Muscle layer of colon (tissue), 2 donors: Measurements from ENCODE around the gene RRAS2.

Experiments
- H3K27ac ChIP-seq: one replicate; pipeline ENCODE4 v1.7.0; 2013; ENCODE audit warnings: low read depth, mild to moderate bottlenecking, low read length, moderate library complexity
- H3K27me3 ChIP-seq, 2 donors: one replicate each; pipeline ENCODE4 v1.7.0; 2013; ENCODE audit warnings: low read length in 2 of 2, mild to moderate bottlenecking in 2 of 2; ENCODE audit not compliant: insufficient read depth in 2 of 2, control insufficient read depth in 1 of 2
- H3K36me3 ChIP-seq: one replicate; pipeline ENCODE4 v1.7.0; 2013; ENCODE audit warnings: mild to moderate bottlenecking, low read length; ENCODE audit not compliant: insufficient read depth
- H3K4me1 ChIP-seq: one replicate; pipeline ENCODE4 v1.7.0; 2013; ENCODE audit warnings: mild to moderate bottlenecking, low read length; ENCODE audit not compliant: insufficient read depth
- H3K4me3 ChIP-seq, 2 donors: one replicate each; pipeline ENCODE4 v1.7.0; 2013; ENCODE audit warnings: low read length in 2 of 2, low read depth in 1 of 2, mild to moderate bottlenecking in 1 of 2, moderate library complexity in 1 of 2
- H3K9ac ChIP-seq: one replicate; pipeline ENCODE4 v1.7.0; 2013; ENCODE audit warnings: low read length
- H3K9me3 ChIP-seq: one replicate; pipeline ENCODE4 v1.7.0; 2013; ENCODE audit warnings: mild to moderate bottlenecking, low read length
- donor health status: abdominal sarcoma.
- donor health status: Adenocarcinoma of cecum.

Gene RRAS2

GRCh38 chr11:14230407-14230806, 128.6 kb downstream of the RRAS2 start:
- Histone ChIP-seq H3K9me3 (no peaks in the 10 kb centered on the region), H3K4me1 (no peaks in the 10 kb centered on the region), H3K27me3 (no peaks in the 10 kb centered on the region), H3K9ac (no peak overlapping the region), H3K36me3 (no peaks in the 10 kb centered on the region), H3K27ac (no peak overlapping the region), H3K4me3 (no peak overlapping the region)

GRCh38 chr11:14229472-14229871, 129.5 kb downstream of the RRAS2 start:
- Histone ChIP-seq H3K27ac (no peak overlapping the region), H3K9ac (no peak overlapping the region)

GRCh38 chr11:14228356-14228755, 130.6 kb downstream of the RRAS2 start:
- Histone ChIP-seq H3K27me3 (no peaks in the 10 kb centered on the region), H3K4me3 (no peak overlapping the region), H3K9me3 (no peaks in the 10 kb centered on the region), H3K27ac (no peak overlapping the region), H3K36me3 (no peaks in the 10 kb centered on the region), H3K9ac (no peak overlapping the region), H3K4me1 (no peaks in the 10 kb centered on the region)

More at GRCh38 chr11:14229472-14229871, 129.5 kb downstream of the RRAS2 start:
- H3K27me3 ChIP-seq: no peaks in the 10 kb centered on the region
- H3K4me3 ChIP-seq: no peak overlapping the region
- no peaks in the 10 kb centered on the region for H3K36me3 ChIP-seq
- no peaks in the 10 kb centered on the region for H3K4me1 ChIP-seq
- no peaks in the 10 kb centered on the region for H3K9me3 ChIP-seq
